Measurements from ENCODE around the gene DGLUCY.
"Not testable (repeated sequence)": the region's sequence is repeated elsewhere in the genome, so short reads cannot be mapped to it uniquely, and the experiment has no call there.

The DGLUCY gene

GRCh38 chr14:91257328-91258010 lies 143.6 kb downstream of the DGLUCY start:
- no peak for DNase-seq (ENCODE audit: low read depth in 2 of 2)

GRCh38 chr14:91258011-91258618 lies 144.2 kb downstream of the DGLUCY start:
- DNase-seq (ENCODE audit: low read depth in 2 of 2), result no peak

GRCh38 chr14:91258876-91259275 lies 145.0 kb downstream of the DGLUCY start:
- DNase-seq (ENCODE audit: low read depth in 2 of 2), result no peak

GRCh38 chr14:91261115-91261514 lies 147.2 kb downstream of the DGLUCY start:
- DNase-seq (ENCODE audit: low read depth in 2 of 2), result no peak

- no peak for DNase-seq (ENCODE audit: low read depth in 2 of 2)
Observed at GRCh38 chr14:91261986-91262549, 148.2 kb downstream of the DGLUCY start.

GRCh38 chr14:91263329-91263728 lies 149.5 kb downstream of the DGLUCY start:
- DNase-seq (ENCODE audit: low read depth in 2 of 2), result no peak

- no peak for DNase-seq (ENCODE audit: low read depth in 2 of 2)
Observed at GRCh38 chr14:91264151-91265150, 150.6 kb downstream of the DGLUCY start.

- DNase-seq (ENCODE audit: low read depth in 2 of 2), result no peak
Observed at GRCh38 chr14:91265404-91265803, 151.5 kb downstream of the DGLUCY start.

GRCh38 chr14:91266276-91266675 lies 152.4 kb downstream of the DGLUCY start:
- not testable (repeated sequence) for DNase-seq (ENCODE audit: low read depth in 2 of 2)

GRCh38 chr14:91267965-91268437 lies 154.1 kb downstream of the DGLUCY start:
- DNase-seq (ENCODE audit: low read depth in 2 of 2), result no peak

GRCh38 chr14:91269076-91269991 lies 155.5 kb downstream of the DGLUCY start:
- no peak for DNase-seq (ENCODE audit: low read depth in 2 of 2)

GRCh38 chr14:91270188-91270587 lies 156.3 kb downstream of the DGLUCY start:
- no peak for DNase-seq (ENCODE audit: low read depth in 2 of 2)

GRCh38 chr14:91270619-91271018 lies 156.7 kb downstream of the DGLUCY start:
- no peak for DNase-seq (ENCODE audit: low read depth in 2 of 2)

GRCh38 chr14:91271639-91272038 lies 157.8 kb downstream of the DGLUCY start:
- DNase-seq (ENCODE audit: low read depth in 2 of 2), result no peak

GRCh38 chr14:91272341-91273272 lies 158.7 kb downstream of the DGLUCY start:
- DNase-seq (ENCODE audit: low read depth in 2 of 2), result no peak

GRCh38 chr14:91273273-91273884 lies 159.5 kb downstream of the DGLUCY start:
- no peak for DNase-seq (ENCODE audit: low read depth in 2 of 2)

GRCh38 chr14:91273885-91274273 lies 160.0 kb downstream of the DGLUCY start:
- DNase-seq (ENCODE audit: low read depth in 2 of 2), result no peak

- DNase-seq (ENCODE audit: low read depth in 2 of 2), result no peak
Observed at GRCh38 chr14:91274796-91275195, 160.9 kb downstream of the DGLUCY start.

All from stimulated activated CD8-positive, alpha-beta memory T cell treated with anti-CD3 and anti-CD28 coated beads, Interleukin-15, amount 100 ng/mL, for 4 hours (primary cell).